Right lobe of liver (tissue), 6 donors: ENCODE measurements around the gene EI24. TPM values are rescaled to one million over a fixed set of nuclear protein-coding genes. Genes with fewer than 3 reads are reported as not detected.

Source experiments
- ATAC-seq, 4 donors: fragments of 200-7000 bp; cut with Tn5 transposase; one replicate each; pipeline ENCODE4 v1.9.1; 2020; ENCODE audit warnings: mild to moderate bottlenecking in 4 of 4, moderate library complexity in 4 of 4
- DNase-seq, 3 donors: peaks; one replicate each; pipeline ENCODE4 v3.0.0-alpha.2; 2020
- H3K27ac ChIP-seq, 3 donors: fragments of 200-600 bp; one replicate each; pipeline ENCODE4 v1.8.0; 2022
- H3K27me3 ChIP-seq, 2 donors: fragments of 200-600 bp; one replicate each; pipeline ENCODE4 v1.8.0; 2022
- H3K36me3 ChIP-seq, 4 donors: fragments of 200-600 bp; sonication (generic) in 1 of 4; one replicate each; pipeline versions ENCODE4 v1.5.1 to v1.8.0; 2017 to 2022; ENCODE audit warnings: control low read depth in 1 of 4
- H3K4me1 ChIP-seq, 4 donors: fragments of 200-600 bp; sonication (generic) in 1 of 4; one replicate each; pipeline versions ENCODE4 v1.5.1 to v1.8.0; 2017 to 2022; ENCODE audit warnings: control low read depth in 1 of 4
- H3K4me3 ChIP-seq, 3 donors: fragments of 200-600 bp; one replicate each; pipeline ENCODE4 v1.8.0; 2022
- H3K9me3 ChIP-seq, 4 donors: fragments of 200-600 bp; sonication (generic) in 1 of 4; one replicate each; pipeline versions ENCODE4 v1.5.1 to v1.8.0; 2017 to 2022; ENCODE audit warnings: control low read depth in 1 of 4
- POLR2A ChIP-seq: fragments of 450-650 bp; IDR thresholded peaks from one replicate; pipeline ENCODE4 v1.6.1; 2017; ENCODE audit warnings: antibody characterized with exemption, mild to moderate bottlenecking
- whole genome bisulfite sequencing: methylation state at CpG from one replicate; pipeline ENCODE4 v1.1.6; 2018; ENCODE audit warnings: low coverage, low lambda C conversion rate; ENCODE audit not compliant: insufficient coverage; ENCODE audit errors: missing lambda C conversion rate; 5-methylcytosine and 5-hydroxymethylcytosine counted together
- intact Hi-C, 2 donors: fragments of 100-400 bp; cut with DNase I; formaldehyde crosslinking; loops; one replicate each; pipeline versions ENCODE4 v1.11.2 to v1.14.1; 2022
- total RNA-seq, 6 experiments: library from RNA; depleted of rRNA in 2 of 6; stranded (reverse); fragments of >200 nt in 2 of 6; fragmentation: NEBNext Ultra II Directional in 3 of 6; extraction: Animal tissue kit (Norgen Biotek cat#: 25700) in 3 of 6; gene quantifications; one replicate each; pipeline versions ENCODE4 v1.1.0 to v1.2.4, GENCODE V29; 2016 to 2023
- TF ChIP-seq, protein P1 (sequence below), 4 donors: fragments of 200-600 bp in 3 of 4; fragments of 450-650 bp in 1 of 4; IDR thresholded peaks; one replicate each; pipeline versions ENCODE4 v1.5.1 to v1.8.0; 2016 to 2022; ENCODE audit warnings: antibody characterized with exemption in 4 of 4, mild to moderate bottlenecking in 2 of 4
- donor health status: DM: no; HTN: yes; CAD: no.
- donor health status: DM: no; HTN: no; CAD: no.
- donor health status: DM: no; HTN: no; CAD: no.
- donor health status: DM: no; HTN: yes; CAD: no.
- donor health status: DM: no; HTN: yes; CAD: no.

Gene EI24
- total RNA-seq, 6 experiments from 2014 or later = 74.4 to 232 (median 113) TPM

DNA sequence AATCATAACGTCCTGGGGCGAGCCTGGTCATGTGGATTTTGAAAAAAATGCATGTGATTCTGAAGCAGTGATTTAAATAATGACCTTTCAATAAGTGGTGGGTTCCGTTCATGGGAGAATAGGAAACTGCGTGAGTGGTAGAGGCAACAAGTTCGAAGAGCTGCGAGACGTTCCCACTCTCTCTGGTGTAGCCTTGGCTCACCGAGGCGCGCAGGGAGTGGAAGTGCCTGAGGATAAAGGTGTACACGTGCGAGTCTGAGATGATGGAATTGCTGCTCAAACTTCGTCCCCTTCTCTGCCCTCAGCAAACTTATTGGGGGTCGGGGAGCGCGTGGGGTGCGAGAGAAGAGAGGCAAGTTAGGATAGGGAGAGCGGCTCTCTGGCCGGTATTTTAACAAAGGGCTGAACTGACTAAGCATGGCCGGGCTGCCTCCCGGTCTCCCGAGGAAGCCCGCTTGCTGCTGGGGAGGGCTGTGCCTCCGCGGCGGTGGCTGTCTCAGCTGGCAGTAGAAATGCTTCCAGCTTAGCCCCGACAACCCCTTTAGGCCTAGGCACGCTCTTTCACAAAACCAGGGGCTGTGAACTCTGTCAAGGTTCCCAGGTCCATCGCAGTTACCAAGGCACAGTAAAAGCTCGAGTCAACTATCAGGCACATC, 22.5 kb downstream of the EI24 start:
- Histone ChIP-seq H3K4me1 (peaks cover 0 to 16% (median 8%) of the 10 kb centered on the region in 4 donors), H3K27me3 (no peaks in the 10 kb centered on the region), H3K4me3 (peak overlapping the region; percentile 50 to 75 (median 69)), H3K27ac (peak overlapping the region; percentile 90 to 95 (median 93)), H3K36me3 (peaks cover 0 to 4% (median 0%) of the 10 kb centered on the region in 4 donors), H3K9me3 (no peaks in the 10 kb centered on the region)
- DNase-seq (peak; percentile 46 to 62 (median 52)), ATAC-seq (peak; percentile 33 to 46 (median 38))
- intact Hi-C loops = no loop called here
- TF ChIP-seq, protein P1, sequence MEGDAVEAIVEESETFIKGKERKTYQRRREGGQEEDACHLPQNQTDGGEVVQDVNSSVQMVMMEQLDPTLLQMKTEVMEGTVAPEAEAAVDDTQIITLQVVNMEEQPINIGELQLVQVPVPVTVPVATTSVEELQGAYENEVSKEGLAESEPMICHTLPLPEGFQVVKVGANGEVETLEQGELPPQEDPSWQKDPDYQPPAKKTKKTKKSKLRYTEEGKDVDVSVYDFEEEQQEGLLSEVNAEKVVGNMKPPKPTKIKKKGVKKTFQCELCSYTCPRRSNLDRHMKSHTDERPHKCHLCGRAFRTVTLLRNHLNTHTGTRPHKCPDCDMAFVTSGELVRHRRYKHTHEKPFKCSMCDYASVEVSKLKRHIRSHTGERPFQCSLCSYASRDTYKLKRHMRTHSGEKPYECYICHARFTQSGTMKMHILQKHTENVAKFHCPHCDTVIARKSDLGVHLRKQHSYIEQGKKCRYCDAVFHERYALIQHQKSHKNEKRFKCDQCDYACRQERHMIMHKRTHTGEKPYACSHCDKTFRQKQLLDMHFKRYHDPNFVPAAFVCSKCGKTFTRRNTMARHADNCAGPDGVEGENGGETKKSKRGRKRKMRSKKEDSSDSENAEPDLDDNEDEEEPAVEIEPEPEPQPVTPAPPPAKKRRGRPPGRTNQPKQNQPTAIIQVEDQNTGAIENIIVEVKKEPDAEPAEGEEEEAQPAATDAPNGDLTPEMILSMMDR (IDR thresholded peaks at IDR 0.05) = no peak
- TF ChIP-seq POLR2A = no peak
- WGBS = 1% methylated on average over 19 of the region's 30 CpGs

DNA sequence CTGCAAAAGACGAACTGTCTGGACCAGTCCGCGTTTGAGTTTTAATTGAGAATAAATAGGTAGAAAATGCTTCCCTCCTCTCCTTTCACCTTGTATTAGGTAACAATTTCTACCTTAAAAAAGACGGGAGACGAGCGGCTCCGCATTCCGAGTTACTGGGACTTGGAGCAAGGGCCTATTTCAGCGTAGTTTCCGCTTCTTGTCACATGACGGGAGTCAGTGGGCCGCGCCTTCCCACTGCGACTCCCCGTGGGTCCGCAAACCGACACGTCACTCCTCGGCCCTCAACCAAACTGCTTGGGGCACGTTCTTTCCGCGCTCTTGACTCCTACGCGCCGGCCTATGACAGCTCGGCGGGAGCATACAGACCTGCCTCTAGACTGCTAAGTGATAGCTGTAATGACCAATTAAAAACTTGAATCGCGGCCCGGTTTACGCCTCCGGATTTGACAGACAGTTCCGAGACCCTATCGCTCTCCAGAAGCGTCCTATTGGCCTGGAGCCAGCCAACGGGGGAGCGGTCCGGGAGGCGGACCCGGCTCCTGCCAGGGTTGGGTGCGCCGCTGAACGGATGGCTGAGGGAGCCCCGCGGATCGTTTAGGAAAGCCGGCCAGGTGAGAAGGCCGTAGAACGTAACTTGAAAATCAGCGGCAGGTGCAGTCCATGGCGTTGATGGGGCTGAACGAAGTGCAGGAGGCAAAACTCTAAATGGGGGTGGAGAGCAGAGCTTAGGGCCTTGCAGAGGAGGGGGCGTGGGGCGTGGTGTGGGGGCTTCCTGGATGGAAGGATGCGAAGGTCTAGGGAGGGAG, 23.2 kb downstream of the EI24 start, which contains the start of gene STT3A:
TSS of gene STT3A (plus strand) at position 548 of the 809 bp plus-strand sequence. CDS start 3,064 bp downstream, outside the sequence.
- ATAC-seq (peak; percentile 96 to 99 (median 97)), DNase-seq (peak; percentile 99 to 100 (median 100))
- Histone ChIP-seq H3K4me1 (peaks cover 0 to 16% (median 8%) of the 10 kb centered on the region in 4 donors), H3K36me3 (peaks cover 0 to 12% (median 0%) of the 10 kb centered on the region in 4 donors), H3K27ac (peak within 1 kb of the TSS; percentile 90 to 95 (median 93)), H3K9me3 (no peaks in the 10 kb centered on the region), H3K27me3 (no peaks in the 10 kb centered on the region), H3K4me3 (peak within 1 kb of the TSS; percentile 63 to 79 (median 69))
- TF ChIP-seq, protein P1 (IDR thresholded peaks at IDR 0.05) = no peak
- TF ChIP-seq POLR2A = peak; percentile 89
- intact Hi-C loops = no loop called here
- under 1% methylated on average over 48 of the region's 55 CpGs for WGBS

DNA sequence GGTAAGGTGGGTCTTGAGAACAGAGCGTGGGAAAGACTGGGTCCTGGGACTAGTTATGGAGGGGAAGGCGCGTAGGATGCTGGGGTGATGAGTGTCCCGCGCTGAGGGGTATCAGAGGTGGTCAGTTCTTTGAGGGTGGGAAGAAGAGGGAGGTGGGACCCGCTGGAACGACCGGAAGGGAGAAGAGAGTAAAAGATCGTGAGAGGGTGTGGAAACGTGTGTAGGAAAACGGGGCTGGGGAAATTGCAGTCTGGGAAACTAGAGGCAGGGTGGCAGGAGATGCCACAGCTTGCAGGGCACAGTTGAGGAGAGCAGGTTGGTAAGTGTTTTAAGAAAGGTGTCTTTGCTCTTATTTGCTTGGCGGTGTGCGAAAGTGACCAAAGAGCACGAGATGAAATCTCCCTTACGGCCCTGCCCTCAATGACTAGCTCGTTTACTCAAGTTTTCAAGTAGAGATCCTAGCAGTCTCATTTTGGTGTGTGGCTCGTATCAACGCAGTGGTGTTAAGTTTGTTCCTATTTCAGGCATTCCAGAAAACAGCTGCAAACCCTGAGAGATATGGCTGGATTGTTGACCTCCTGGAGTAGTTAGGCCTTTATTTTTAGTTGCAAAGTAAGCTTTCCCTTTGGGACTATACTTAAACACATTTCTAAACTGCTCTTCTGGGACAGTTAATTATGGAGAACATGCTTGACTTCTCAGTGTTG, 24.0 kb downstream of the EI24 start:
- intact Hi-C loops = no loop called here
- TF ChIP-seq, protein P1 (IDR thresholded peaks at IDR 0.05) = no peak
- no peak for TF ChIP-seq POLR2A
- peak overlapping the region; percentile 25 to 57 (median 51) for H3K27ac ChIP-seq
- peaks cover 0 to 18% (median 0%) of the 10 kb centered on the region in 4 donors for H3K36me3 ChIP-seq
- DNase-seq = no peak
- peaks cover 0 to 16% (median 8%) of the 10 kb centered on the region in 4 donors for H3K4me1 ChIP-seq
- peak in 3 of 4 donors; percentile 0 to 4 (median 3) for ATAC-seq
- H3K4me3 ChIP-seq = peak overlapping the region; percentile 63 to 79 (median 69)
- no peaks in the 10 kb centered on the region for H3K9me3 ChIP-seq
- 0% methylated on average over 18 of the region's 18 CpGs for WGBS
- H3K27me3 ChIP-seq = no peaks in the 10 kb centered on the region

DNA sequence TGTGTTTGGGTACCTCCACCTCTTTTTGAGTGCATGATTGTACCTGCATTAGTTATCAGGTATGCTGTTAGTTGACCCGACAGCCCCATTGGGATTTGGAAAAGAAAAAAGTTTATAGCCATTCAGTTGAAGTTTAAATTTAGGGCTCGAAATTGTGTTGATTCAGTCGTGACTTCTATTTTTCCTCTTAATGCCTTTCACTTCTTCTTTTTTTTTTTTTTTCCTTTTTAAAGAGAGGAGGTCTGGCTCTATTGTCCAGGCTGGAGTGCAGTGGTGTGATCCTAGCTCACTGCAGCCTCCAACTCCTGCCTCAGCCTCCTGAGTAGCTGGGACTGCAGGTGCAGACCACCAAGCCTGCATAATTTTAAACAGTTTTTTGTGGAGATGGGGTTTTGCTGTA, 25.7 kb downstream of the EI24 start:
- no peak for ATAC-seq
- DNase-seq = no peak

More for the DNA sequence above, 25.7 kb downstream of the EI24 start:
- intact Hi-C loops = no loop called here
- TF ChIP-seq POLR2A = no peak
- TF ChIP-seq, protein P1 (IDR thresholded peaks at IDR 0.05) = no peak
- H3K4me3 ChIP-seq = no peak overlapping the region
- peaks cover 0 to 16% (median 8%) of the 10 kb centered on the region in 4 donors for H3K4me1 ChIP-seq
- H3K36me3 ChIP-seq = peaks cover 0 to 35% (median 7%) of the 10 kb centered on the region in 4 donors
- WGBS = 46% methylated on average over 3 of the region's 3 CpGs
- H3K9me3 ChIP-seq = no peaks in the 10 kb centered on the region
- H3K27me3 ChIP-seq = no peaks in the 10 kb centered on the region
- H3K27ac ChIP-seq = no peak overlapping the region
